Measurements from ENCODE around the gene PTPRD.

Gene PTPRD

DNA sequence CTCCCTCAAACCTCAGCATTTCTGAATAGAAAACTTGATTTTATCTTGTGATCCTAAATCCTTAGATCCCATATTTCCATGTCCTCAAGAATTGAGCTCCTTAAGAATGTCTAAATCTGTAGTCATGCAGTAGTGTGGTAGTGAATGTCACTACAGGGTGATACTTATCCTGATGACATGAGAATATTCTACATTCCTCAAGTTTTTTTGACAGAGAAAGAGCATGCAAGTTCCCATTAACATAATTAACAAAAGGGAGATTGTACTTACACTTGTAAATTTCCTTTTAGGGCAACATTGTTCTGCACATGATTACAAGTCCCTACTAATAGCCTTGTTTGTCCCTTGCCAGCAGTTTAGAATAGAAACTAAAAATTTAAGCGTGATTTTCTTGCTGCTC, 352.3 kb downstream of the PTPRD start:
- DNase-seq: no peak

DNA sequence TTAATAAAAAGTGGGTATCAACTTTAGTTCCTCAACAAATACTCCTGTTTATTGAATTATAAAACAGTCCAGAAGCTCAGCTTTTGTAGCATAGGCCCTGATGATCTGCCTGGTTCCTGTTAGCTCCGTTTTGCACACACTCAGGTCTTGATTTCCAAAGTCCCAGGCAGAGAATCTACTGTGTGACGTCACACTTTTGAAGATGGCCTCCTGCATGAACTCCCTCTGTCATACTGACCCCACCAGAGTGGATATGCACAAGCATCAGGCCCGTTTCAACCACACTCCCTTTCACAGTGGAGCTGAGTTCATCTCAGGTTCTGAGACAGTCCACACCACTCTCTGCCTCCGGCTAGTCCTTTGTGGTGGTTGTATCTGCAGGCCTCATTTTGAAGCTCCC, 353.1 kb downstream of the PTPRD start:
- no peak for DNase-seq

DNA sequence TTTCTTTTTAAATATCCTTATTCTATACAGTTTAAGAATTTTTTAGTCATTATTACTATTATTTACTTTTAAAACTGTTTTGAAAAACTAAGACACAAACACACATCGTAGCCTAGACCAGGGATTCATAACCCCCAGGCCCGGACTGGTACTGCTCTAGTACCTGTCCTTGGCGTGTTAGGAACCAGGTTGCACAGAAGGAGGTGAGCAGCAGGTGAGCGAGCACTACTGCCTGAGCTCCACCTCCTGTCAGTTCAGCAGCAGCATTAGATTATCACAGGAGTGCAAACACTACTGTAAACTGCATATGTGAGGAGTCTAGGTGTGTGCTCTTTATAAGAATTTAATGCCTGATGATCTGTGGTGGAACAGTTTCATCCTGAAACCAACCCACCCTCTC, 357.0 kb downstream of the PTPRD start:
- DNase-seq: no peak

DNA sequence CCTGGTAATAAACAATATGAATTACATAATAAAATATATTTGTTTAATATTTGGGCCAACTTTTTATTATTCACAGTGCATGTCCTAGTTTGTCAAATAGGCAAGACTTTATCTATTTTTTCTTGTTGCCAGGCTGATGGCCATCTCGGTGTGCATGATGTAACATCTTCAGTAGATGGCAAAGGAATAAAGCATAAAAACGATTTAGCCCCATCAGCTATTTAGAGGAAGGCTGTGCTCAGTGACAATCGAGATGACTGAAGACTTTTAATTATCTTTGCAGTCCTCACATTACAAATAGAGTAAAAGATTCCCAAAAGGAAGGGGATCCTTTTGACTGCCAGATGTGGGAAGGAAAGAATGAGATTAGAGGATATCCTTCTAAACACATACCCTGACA, 358.5 kb downstream of the PTPRD start:
- DNase-seq: no peak

DNA sequence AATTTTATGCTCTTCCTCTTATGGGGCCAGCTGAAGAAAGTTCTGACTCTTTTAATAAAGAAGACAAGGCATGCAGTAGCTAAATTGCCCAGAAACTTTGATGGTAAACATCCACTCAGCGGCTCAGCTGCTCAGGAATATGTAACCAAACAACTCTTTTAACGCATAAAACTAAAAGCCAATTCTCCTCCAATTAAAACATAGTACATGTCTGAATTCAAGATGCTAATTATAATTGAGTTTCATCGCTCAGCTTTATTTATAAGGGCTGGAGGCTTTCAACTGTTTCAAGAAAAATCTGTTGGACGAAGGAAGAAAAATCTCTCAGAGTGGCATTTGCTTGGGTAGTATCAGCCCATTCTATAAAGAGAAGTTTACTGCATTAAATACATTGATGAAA, 359.5 kb downstream of the PTPRD start:
- no peak for DNase-seq

DNA sequence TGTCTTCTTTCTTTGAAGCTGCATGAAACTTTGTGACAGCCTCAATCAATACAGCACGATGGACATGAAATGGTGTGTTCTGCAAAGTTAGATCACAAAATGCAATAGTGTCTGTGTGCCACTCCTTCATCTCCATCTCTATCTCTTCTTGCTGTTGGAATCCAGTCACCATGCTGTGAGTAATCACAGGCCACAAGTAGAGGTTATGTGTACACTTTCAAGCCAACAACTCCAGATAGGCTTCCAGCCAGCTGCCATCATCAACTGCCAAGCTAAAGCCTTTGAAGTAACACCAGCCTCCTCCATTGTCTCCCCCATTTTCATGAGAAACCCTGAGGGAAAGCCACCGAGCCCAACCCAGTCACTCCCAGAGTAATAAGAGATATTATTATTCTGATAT, 360.6 kb downstream of the PTPRD start:
- no peak for DNase-seq

DNA sequence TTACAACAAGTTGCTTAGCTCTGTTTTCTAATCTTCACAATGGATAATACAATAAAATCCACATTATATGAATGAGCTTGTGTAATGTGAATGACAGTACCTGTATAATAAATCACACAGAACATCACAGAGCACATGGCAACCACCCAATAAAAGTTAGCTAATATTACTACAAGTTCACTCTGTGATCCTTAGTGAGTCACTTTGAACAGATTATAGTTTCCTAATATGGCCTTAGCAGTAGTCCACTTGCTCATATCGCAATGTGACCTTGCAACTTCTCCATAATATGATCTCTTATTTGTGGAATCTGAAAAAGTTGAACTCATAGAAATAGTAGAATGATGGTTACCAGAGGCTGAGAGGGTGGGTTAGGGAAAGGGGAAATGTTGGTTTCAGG, 361.3 kb downstream of the PTPRD start:
- no peak for DNase-seq

DNA sequence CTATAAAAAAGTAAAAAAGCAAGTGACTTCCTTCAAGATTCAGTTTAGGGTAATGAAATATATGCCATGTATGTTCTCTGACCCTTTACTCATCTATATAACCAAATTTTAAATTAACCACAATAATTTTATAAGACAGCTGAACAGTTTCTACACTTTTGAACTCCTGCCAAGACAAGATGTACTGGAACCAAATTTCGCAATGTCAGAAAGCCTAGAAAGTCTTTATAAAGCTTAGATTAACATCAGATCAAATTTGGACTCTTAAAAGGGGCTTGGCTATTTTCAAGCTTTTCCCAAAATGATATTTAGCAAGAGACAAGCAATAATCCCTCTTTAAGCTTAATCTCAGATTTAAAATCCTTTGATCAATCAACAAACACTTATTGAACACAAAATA, 362.6 kb downstream of the PTPRD start:
- no peak for DNase-seq

DNA sequence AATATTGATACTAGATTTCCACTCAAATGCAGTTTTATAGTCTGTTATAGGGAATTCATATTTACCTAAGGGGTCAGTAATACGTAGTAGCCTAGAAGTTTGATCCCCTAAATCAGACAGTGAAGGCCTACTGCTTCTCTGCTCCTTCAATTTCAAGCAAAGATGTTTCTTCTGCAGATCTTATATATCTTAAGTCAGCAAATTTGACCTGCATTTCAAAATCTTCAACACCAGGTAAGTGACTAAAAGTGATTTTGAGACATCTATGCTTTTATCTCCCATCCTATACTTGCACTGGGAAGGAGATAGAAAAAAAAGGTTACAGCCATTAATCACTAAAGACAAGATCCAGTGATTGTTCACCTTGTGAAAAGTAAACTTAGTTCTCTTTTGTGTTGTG, 363.9 kb downstream of the PTPRD start:
- no peak for DNase-seq

DNA sequence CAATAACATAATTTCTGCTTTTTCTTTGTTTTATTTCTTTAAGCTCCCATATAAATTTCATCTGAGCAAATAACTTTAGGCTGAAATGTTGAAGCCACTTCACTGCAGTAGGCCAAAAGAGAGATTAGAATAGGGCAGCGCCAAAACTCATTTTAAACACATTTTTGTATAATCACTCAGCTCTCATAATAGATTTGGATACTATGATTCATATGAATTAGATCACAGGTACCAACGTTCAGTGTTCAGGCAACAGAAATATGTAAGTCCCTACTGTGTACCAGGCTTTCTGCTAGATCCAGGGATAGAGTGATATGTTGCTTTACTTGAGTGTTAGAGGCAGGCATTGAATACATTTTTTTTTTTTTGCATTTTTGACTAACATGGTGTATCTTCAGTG, 370.5 kb downstream of the PTPRD start:
- DNase-seq: no peak

DNA sequence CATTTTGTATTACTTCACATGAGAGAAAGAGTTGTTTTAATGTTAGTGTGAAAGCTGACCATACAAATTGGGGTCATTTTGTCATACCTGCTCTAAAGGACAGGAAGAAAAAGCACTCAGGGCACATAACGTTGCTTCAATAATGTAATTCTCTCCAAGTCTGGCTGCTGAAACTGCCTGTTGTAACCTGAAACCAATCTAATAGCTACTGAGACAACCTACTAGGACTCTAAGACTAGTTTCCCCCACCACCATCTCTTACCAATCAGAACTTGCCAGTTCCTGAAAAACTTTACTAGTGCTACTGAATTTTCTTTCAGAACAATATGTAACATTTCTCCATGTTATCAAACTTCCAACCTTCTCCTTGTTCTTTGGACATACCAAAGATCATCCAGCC, 374.7 kb downstream of the PTPRD start:
- DNase-seq: no peak

DNA sequence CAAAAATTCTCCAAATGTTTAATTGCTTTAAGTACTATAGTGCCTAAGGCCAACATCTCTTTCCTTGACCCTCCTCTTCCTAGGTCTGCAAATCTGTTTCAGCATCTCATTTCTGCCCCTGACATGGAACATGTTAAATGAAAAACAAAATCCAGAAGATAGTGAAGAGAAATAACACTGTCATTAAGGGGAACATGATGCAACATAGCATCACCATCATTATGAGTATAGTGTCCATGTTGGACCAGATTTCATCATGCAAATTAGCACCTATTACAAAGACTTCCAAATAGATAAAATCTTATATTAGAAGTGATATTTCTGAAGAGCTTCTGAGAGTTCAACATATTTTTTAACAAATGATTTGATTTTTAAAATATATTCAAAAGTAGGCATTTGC, 375.2 kb downstream of the PTPRD start:
- no peak for DNase-seq

DNA sequence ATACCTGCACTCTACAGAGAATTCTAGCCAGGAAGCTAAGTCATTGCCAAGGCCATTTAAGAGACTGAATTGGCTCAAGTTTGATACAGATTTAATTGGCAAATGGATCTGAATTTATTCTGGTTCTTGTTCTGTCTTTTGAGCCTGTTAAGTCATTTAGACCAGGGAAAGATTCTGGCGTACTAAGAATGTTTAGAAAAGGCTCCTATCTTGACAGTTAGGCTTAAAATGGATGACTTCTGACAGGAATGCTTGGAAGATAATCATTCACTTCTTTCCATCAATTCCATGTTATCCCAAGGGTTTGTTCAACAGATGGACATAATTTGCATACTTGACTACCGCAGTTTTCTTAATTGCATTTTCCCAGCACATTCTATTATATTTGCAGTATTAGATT, 376.6 kb downstream of the PTPRD start:
- no peak for DNase-seq

DNA sequence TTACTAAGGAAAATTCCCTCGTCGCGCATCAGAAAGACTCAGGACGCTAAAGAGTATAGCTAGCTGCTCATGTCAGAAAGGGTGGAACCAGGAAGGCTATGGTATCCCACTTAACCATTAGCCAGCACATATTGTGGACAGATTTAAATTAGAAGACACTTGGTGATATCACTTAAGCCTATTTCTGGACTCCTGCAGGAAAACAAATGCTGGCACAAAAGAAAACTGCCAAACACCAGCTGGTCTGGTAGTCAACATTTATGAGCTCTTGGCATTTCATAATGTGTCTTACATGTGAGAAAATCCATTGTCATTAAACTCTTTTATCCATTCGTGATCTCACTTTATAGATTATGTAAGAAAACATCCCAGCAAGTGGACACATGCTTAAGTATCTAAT, 377.4 kb downstream of the PTPRD start:
- no peak for DNase-seq

DNA sequence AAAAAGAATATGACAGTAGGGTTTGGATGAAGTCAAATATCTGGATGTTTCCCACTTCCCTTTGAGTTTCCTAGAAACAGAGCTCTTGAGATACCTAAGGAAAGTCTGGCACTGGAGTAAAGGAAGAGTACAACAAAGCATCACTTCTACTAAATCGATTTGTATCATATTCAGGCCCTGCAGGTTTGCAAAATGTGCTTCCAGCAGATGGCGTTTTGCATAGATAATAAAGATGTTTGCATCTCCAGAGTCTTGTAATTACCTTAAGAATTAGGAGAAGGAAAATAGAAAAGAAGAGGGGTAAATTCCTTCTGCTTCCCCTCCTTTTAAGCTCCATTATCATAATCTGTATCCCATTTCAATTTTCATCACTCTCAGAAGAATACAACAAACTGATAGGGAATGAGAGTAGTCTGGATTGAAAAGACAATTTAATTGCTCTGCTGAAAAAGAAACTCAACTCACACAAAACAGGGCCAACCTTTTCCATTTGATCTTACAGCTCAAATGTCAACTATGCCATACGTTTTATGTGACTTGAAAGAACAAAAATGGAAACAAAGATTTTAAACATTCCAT, 380.4 kb downstream of the PTPRD start:
- no peak for DNase-seq

DNA sequence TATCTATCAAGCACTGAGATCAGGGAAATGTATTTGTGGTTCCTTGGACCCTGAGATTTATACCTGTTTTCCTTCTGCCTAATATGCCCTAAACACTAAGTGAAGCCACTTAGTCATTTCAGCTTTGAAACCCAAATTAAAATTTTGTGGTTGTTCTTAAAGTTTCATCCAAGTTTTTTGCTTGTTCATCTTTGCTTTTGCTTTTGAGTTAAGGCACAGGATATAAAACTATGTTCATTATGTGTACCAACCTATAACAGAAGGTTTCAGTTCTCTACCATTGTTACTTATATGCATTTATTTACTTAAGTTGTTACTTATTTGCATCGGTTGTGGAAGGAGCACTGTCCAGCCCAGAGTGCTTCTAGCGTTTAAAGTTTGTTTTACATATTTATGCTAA, 382.3 kb downstream of the PTPRD start:
- DNase-seq: no peak

DNA sequence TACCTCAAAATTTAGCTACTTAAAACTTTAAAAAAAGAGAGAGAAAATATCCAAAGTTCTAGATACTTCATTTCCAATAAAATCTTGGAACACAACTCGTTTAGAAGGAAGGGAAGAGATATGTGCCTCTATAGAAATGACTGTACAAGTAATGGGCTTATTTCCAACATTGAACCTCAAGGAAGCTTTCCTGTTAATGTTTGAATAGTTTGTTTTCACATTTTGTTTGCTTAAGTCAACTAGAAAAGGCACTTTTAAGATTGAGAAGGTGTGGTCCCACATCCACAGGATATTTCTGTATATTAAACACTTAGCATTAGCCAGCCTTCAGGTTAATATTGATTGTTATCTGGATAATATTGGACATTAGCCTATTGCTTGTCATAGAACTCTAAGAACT, 384.7 kb downstream of the PTPRD start:
- DNase-seq: no peak

DNA sequence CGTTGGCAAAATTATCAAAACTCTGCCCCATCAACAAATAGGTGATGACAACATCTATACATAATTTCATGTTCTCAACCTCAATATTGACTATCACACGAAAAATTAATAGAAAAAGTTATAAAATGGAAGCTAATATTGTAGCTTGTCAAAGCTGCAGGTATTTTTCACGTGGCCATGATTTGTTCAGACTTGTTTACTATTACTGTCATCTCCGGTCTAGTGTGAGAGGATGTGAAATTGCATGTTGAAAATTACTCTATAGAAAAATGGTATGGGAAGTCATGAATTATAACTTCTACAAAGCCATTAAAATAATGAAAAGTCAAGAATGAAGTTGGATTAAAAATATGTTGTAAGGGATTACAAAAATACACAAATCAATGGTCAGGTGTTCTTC, 385.8 kb downstream of the PTPRD start:
- DNase-seq: no peak

DNA sequence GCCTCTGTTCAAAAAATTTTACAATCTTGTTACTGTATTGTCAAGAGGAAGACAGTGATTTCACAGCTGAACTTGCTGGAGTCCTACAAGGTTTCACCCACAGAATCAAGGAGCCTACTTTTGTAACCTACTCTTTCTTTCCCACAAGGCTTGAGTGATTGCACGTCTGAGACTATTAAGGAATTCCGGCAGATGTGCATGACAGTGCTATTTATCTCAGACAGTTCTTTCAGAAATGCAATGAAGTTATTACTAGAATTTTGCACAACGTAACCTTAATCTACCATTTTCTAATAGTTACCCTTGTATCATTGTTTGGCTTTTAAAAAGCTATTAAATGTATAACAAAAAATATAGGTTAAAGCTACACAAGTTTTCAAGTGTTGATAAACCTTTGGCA, 400.1 kb downstream of the PTPRD start:
- DNase-seq: no peak

DNA sequence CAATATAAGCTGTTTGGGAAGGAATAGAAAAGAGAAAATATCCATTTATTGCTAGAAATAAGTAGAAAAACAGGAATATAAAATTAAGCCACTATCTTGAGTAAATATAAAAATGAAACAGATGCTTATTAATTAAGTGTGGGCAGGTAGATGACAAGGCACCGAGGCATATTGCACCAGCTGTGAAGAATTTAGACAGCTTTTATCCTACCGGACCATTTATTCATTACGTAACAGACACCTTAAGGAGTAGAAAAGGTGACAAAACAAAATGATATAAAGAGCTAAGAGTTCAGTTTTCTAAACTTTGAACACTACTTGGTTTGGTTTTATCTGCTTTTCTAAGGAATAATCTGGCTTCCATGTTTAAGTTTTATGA, 404.1 kb downstream of the PTPRD start:
- DNase-seq: no peak

DNA sequence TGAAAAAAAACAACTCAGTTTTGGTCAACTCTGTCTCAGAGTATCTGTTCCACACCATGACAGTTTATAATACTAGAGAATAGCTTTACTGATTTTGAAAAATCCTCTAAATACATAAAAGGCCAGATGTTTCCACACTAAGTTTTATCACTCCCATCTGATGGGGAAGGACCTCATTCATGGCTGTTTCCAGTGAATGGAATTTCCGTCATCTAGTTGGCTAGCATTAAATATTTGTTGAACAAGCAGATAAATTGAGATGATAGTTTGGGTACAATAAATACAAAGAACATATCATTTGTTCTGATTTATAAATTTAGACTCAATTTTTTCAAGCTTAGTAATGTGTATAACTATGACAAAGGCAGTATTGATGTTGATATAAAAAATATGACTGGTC, 408.5 kb downstream of the PTPRD start:
- DNase-seq: no peak

DNA sequence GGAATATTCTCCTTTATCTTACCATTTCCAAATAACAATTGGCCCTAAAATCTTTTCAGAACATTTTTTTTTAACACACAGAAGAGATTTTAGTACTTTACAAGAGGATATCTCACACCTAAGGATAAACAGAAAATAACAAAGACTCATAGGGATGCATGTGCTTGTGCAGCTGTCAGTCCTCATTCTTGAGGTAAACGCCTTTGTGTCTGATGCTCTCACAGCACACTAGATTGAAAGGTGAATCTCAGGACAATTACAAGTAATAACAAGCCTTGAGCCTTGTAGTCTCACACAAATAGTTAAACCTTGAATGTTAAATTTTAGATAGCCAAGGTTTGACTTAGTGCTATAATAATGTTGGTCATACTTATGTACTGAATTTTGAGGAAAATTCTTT, 439.2 kb downstream of the PTPRD start:
- DNase-seq: no peak

DNA sequence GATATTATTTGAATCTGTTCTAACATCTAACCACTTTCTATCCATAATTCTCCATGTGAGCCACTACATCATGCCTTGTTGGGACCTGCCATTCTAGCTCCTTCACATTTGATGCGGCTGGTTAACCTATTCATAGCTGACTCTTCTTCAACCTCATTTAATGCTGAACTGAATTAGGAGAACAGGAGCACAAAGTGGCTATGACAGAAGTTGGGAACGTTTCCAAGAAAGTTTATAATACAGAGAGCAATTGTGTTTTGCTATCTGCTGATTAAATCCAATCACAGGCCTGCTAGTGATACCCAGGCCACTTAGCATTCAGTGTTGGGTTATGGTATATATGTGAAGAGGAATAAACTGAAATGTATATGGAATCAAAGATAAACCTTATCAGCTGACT, 440.3 kb downstream of the PTPRD start:
- DNase-seq: no peak

DNA sequence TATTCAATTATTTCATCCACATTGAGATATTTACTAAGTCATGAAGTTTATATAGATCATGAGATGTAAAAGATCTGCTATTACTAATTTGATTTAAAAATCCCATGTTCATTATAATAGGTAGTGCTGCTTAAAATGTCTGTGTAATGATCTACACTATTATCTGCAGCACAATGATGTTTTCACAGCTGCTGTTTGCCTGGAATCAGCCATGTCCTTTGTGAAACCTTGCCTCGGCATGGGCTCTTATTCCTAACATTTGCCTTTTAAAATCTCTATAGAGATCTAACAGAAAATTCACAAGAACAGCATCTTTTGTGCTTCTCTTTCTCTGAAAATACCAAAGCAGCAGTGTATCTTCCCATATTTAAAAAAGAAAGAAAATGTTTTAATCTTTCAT, 444.6 kb downstream of the PTPRD start:
- DNase-seq: no peak

DNA sequence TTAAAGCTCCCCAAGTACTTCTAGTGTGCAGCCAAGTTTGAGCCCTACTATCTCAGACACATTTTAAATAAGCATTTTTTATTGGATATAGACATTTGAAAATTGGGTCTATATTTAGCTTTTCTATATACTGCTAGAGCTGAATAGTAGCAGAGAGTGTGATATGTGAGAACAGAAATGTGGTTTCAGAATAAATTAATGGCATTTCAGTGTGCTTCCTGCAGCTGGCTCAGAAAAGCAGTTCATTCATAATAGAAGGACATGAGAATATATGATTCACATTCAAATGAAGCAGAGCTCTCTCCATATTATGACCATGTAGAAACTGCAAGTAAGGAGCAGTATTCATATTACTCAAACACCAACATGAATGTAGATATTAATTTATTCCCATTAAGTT, 464.0 kb downstream of the PTPRD start:
- no peak for DNase-seq
